Chondrocyte (in vitro differentiated cells): ENCODE results near the gene CYP21A2. TPM values are rescaled to one million over a fixed set of nuclear protein-coding genes. Genes with fewer than 3 reads are reported as not detected.

Experiments used
- DNase-seq: peaks from one replicate; pipeline ENCODE4 v3.0.0; 2021; ENCODE audit warnings: mixed read lengths, low spot score
- H3K27ac Mint-ChIP-seq: one replicate; pipeline ENCODE4 v1.8.0; 2021; ENCODE audit warnings: mild to moderate bottlenecking, moderate library complexity, mixed read lengths; ENCODE audit not compliant: unreplicated experiment
- H3K27me3 Mint-ChIP-seq: 2 replicates; pipeline ENCODE4 v1.8.0; 2021; ENCODE audit warnings: low read depth, mixed read lengths
- H3K36me3 Mint-ChIP-seq: 2 replicates; pipeline ENCODE4 v1.8.0; 2021; ENCODE audit warnings: low read depth, mixed read lengths
- H3K4me1 Mint-ChIP-seq: 2 replicates; pipeline ENCODE4 v1.8.0; 2021; ENCODE audit warnings: low read depth, mild to moderate bottlenecking, mixed read lengths
- H3K4me3 Mint-ChIP-seq: one replicate; pipeline ENCODE4 v1.8.0; 2021; ENCODE audit warnings: mild to moderate bottlenecking, moderate library complexity, mixed read lengths; ENCODE audit not compliant: unreplicated experiment
- H3K9me3 Mint-ChIP-seq: 2 replicates; pipeline ENCODE4 v1.8.0; 2021; ENCODE audit warnings: low read depth, mixed read lengths
- CTCF ChIP-seq: fragments of 200-600 bp; sonication (generic); IDR thresholded peaks from 2 replicates; pipeline ENCODE4 v1.5.0; 2021; ENCODE audit warnings: antibody characterized with exemption, mild to moderate bottlenecking, moderate library complexity
- total RNA-seq: library from RNA; stranded (reverse); gene quantifications from 3 replicates; pipeline ENCODE4 v1.2.1, GENCODE V29; 2021

The CYP21A2 gene
- total RNA-seq, 1 donor from 2014 or later, result 0.30 TPM

- H3K9me3 Mint-ChIP-seq, result no peaks in the 10 kb centered on the region
- DNase-seq, result no peak
- H3K27ac Mint-ChIP-seq, result peak overlapping the region; percentile 59
- TF ChIP-seq CTCF, result no peak
- H3K36me3 Mint-ChIP-seq, result peaks cover 2% of the 10 kb centered on the region
- H3K4me3 Mint-ChIP-seq, result no peak overlapping the region
- peaks cover 44% of the 10 kb centered on the region for H3K4me1 Mint-ChIP-seq
- peaks cover 31% of the 10 kb centered on the region for H3K27me3 Mint-ChIP-seq
Measured at GRCh38 chr6:32082935-32083334, 44.7 kb downstream of the CYP21A2 start.

- Mint-ChIP-seq H3K4me1 (peaks cover 44% of the 10 kb centered on the region), H3K4me3 (no peak overlapping the region), H3K27me3 (peaks cover 37% of the 10 kb centered on the region), H3K9me3 (no peaks in the 10 kb centered on the region), H3K36me3 (peaks cover 2% of the 10 kb centered on the region), H3K27ac (no peak overlapping the region)
- no peak for TF ChIP-seq CTCF
- DNase-seq, result no peak
Measured at GRCh38 chr6:32083812-32084768, 45.9 kb downstream of the CYP21A2 start.

- Mint-ChIP-seq H3K9me3 (no peaks in the 10 kb centered on the region), H3K4me1 (peaks cover 39% of the 10 kb centered on the region), H3K36me3 (peaks cover 2% of the 10 kb centered on the region), H3K27me3 (peaks cover 39% of the 10 kb centered on the region), H3K27ac (no peak overlapping the region), H3K4me3 (no peak overlapping the region)
- no peak for TF ChIP-seq CTCF
- no peak for DNase-seq
Measured at GRCh38 chr6:32084780-32085179, 46.6 kb downstream of the CYP21A2 start.

GRCh38 chr6:32085759-32086459 is 47.7 kb downstream of the CYP21A2 start:
- Mint-ChIP-seq H3K4me3 (no peak overlapping the region), H3K4me1 (peaks cover 32% of the 10 kb centered on the region), H3K36me3 (peaks cover 2% of the 10 kb centered on the region)

More at GRCh38 chr6:32085759-32086459, 47.7 kb downstream of the CYP21A2 start:
- Mint-ChIP-seq H3K9me3 (no peaks in the 10 kb centered on the region), H3K27me3 (peaks cover 39% of the 10 kb centered on the region), H3K27ac (no peak overlapping the region)
- DNase-seq, result no peak
- TF ChIP-seq CTCF, result no peak
